ENCODE data around the gene ETFRF1.

DNA sequence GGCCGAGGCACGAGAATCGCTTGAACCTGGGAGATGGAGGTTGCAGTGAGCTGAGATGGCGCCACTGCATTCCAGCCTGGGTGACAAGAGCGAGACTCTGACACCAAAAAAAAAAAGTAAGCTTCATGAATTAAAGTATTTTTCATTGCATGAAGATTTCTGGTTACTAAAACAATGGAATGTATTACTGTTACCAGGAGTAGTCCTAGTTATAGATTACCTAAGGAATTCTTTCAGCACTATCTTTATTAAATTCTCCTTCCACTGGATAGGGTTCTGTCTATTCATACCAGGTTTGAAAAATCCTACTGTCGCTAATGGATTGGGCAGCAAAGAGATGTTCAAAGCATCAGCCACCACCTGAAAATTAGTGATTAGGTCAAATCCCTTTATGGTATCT, 12.4 kb downstream of the ETFRF1 start:
- TF ChIP-seq, protein P1, sequence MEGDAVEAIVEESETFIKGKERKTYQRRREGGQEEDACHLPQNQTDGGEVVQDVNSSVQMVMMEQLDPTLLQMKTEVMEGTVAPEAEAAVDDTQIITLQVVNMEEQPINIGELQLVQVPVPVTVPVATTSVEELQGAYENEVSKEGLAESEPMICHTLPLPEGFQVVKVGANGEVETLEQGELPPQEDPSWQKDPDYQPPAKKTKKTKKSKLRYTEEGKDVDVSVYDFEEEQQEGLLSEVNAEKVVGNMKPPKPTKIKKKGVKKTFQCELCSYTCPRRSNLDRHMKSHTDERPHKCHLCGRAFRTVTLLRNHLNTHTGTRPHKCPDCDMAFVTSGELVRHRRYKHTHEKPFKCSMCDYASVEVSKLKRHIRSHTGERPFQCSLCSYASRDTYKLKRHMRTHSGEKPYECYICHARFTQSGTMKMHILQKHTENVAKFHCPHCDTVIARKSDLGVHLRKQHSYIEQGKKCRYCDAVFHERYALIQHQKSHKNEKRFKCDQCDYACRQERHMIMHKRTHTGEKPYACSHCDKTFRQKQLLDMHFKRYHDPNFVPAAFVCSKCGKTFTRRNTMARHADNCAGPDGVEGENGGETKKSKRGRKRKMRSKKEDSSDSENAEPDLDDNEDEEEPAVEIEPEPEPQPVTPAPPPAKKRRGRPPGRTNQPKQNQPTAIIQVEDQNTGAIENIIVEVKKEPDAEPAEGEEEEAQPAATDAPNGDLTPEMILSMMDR (IDR thresholded peaks at IDR 0.05): no peak
- no peak for TF ChIP-seq ZFX (IDR thresholded peaks at IDR 0.05; ENCODE audit: borderline replicate concordance)
